GM19240 (cell line): ENCODE measurements around the gene CBR3.
"Not testable (repeated sequence)": the region's sequence is repeated elsewhere in the genome, so short reads cannot be mapped to it uniquely, and the experiment has no call there.

Experiments
- DNase-seq: peaks from one replicate; pipeline ENCODE4 v3.0.0; 2011; ENCODE audit warnings: low spot score; ENCODE audit not compliant: insufficient read length

Gene CBR3

DNA sequence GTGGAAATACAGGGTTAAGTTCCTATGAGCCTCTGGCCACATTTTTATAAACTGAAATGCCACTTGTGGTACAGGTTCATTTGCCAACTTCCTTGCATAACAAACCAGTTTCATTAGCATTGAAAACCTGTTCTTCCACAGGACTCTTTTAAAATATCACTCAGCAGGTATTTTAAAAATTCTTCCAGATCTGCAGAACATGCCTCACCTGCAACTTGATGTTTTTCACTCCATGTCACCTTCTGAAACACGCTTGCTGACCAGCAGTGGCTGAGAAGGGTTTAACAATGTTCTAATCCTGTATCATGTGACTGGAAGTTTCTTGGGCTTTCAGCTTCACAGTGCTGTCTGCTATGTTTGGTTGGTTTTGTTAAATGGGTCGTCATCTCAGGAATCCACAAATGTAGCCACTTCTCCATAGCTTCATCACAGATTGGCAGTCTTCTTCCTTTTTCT lies 17.6 kb upstream of the CBR3 start:
- DNase-seq: no peak

GRCh38 chr21:36120304-36120888 lies 14.5 kb upstream of the CBR3 start:
- no peak for DNase-seq

DNA sequence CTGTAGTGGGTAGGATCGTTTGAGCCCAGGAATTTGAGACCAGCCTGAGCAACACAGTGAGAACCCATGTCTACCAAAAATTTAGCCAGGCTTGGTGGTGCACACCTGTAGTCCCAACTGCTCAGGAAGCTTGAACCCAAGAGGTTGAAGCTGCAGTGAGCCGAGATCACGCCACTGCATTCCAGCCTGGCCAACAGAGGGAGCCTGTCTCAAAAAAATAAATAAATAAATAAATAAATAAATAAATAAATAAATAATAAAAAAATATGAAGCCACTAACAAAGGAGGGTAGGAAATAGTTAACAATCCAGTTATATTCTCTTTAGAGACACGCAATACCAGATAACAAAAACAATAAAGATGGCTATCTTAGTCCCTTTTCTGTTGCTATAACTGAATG lies 11.9 kb upstream of the CBR3 start:
- no peak for DNase-seq

GRCh38 chr21:36124395-36124794 lies 10.5 kb upstream of the CBR3 start:
- no peak for DNase-seq

- DNase-seq: no peak
These were observed 9.2 kb upstream of the CBR3 start for GRCh38 chr21:36125512-36126207.

GRCh38 chr21:36126208-36126565 lies 8.7 kb upstream of the CBR3 start:
- DNase-seq: no peak

DNA sequence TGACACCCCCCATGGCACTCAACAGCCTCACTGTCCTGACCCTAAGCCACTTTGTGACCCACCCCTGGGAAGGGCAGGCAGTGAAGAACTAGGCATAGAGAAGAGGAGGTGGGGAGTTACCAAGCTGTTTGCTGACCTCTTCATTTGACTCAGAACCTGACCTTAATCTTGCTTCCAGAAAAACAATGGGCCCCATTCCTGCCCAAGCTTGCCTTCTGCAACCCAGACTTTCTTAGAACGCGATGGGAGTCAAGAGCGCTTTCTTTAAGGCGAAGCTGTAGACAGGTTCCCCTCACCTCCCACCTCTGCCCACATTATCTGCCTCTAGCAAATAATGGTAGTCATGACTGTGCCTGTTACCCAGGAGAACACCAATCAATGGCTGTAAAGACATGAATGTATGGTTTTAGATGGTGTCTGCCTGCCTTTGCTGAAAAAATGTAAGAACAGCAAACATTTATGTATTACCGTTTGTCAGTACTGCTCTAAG lies 8.2 kb upstream of the CBR3 start:
- no peak for DNase-seq

DNA sequence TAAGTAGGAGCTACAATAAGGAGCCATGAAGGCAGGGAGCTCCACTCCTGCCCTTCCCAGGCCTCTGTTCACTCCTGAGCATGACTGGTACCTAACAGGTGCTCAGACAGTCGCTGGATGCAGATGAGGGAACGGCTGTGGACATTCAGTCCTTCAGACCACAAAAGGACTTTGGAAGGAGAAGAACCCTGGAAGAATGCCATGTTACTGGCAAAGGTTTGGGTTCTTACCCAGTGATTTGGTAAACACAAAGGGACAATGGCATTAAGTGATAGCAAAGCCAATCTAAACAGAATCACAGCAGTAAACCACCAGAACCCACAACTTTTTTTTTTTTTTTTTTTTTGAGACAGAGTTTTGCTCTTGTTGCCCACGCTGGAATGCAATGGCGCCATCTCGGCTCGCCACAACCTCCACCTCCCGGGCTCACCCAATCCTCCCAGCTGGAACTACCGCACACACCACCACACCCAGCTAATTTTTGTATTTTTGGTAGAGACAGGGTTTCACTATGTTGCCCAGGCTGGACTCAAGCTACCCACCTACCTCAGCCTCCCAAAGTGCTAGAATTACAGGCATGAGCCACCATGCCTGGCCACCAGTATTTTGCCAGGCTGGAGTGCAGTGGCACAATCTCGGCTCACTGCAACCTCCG lies 7.5 kb upstream of the CBR3 start:
- no peak for DNase-seq

- no peak for DNase-seq
These were observed 6.9 kb upstream of the CBR3 start for GRCh38 chr21:36127977-36128376.

GRCh38 chr21:36129219-36129618 lies 5.7 kb upstream of the CBR3 start:
- DNase-seq: no peak

DNA sequence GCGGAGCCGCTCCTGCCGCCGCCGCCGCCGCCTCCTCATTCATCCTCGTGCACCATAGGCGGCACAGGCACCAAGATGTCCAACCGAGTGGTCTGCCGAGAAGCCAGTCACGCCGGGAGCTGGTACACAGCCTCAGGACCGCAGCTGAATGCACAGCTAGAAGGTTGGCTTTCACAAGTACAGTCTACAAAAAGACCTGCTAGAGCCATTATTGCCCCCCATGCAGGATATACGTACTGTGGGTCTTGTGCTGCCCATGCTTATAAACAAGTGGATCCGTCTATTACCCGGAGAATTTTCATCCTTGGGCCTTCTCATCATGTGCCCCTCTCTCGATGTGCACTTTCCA lies 4.5 kb upstream of the CBR3 start:
- not testable (repeated sequence) for DNase-seq

- not testable (repeated sequence) for DNase-seq
These were observed 4.0 kb upstream of the CBR3 start for GRCh38 chr21:36130839-36131238.

DNA sequence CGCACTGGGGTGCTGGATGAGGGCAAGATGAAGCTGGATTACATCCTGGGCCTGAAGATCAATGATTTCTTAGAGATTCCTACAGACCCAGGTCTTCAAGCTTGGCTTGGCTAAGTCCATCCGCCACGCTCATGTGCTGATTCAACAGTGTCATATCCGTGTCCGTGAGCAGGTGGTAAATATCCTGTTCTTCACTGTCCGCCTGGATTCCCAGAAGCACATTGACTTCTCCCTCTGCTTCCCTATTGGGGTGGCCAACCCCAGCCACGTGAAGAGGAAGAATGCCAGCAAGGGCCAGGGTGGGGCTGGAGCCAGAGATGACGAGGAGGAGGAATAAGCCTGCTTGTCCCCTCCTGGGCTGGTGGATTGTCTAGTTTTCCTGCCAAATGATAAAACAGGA lies 2.2 kb upstream of the CBR3 start:
- no peak for DNase-seq

GRCh38 chr21:36135391-36136102 lies 668 bp downstream of the CBR3 start:
- DNase-seq: no peak

DNA sequence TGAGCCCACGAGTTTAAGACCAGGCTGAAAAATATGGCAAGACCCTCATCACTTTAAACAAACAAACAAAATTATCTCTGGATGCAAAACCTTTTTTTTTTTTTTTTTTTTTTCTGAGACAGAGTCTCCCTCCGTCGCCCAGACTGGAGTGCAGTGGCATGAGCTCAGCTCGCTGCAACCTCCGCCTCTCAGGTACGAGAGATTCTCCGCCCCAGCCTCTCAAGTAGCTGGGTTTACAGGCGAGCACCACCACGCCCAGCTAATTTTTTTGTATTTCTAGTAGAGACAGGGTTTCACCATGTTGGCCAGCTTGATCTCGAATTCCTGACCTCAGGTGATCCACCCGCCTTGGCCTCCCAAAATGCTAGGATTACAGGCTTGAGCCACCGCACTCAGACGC lies 4.9 kb downstream of the CBR3 start:
- not testable (repeated sequence) for DNase-seq

DNA sequence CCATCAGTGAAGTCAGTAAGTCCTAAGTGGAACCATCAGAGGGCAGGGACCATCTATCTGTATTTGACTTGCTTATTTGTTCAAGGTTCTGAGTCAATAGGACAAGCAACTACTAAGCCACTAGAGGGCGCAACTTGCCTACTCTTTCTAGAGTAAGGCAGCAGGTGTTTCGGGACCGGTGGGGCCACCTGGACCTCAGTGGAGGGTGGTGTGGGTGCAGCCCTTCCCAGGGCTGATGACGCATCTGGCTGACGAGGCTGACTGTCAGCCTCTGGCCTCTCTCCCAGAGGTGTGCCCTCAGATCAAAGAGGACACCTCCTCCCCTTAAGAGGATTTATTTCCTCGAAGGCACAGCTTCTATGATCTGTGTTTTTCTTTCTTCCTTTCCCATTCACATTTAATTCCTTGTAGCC lies 6.6 kb downstream of the CBR3 start:
- DNase-seq: no peak

GRCh38 chr21:36144233-36144632 lies 9.4 kb downstream of the CBR3 start:
- not testable (repeated sequence) for DNase-seq

DNA sequence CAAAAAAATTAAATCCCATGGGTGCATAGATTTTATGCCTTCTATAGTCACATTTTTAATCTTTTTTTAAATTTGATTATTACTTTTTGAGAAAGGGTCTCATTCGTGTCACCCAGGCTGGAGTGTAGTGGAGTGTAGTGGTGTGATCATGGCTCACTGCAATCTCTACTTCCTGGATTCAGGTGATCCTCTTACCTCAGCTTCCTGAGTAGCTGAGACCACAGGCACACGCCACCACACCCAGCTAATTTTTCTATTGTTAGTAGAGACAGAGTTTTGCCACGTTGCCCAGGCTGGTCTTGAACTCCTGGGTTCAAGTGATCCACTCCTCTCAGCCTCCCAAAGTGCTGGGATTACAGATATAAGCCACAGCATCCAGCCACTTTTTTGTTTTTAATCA lies 10.4 kb downstream of the CBR3 start:
- no peak for DNase-seq

DNA sequence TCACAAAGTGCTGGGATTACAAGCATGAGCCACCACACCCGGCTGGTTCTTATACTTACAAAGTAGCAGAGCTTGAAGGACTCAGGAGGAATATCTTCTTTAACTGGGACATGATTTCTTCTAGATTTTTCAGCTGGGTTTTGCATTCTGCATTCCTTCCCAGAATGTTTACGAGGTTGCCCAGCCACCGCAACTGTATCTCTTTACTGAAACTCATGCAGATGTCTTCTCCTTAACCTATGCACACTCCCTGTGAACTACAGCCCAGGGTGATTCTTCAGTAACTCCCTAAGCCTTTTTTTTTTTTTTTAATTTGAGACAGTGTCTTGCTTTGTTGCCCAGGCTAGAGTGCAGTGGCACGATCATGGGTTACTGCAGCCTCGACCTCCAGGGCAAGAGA lies 13.0 kb downstream of the CBR3 start:
- DNase-seq: no peak

DNA sequence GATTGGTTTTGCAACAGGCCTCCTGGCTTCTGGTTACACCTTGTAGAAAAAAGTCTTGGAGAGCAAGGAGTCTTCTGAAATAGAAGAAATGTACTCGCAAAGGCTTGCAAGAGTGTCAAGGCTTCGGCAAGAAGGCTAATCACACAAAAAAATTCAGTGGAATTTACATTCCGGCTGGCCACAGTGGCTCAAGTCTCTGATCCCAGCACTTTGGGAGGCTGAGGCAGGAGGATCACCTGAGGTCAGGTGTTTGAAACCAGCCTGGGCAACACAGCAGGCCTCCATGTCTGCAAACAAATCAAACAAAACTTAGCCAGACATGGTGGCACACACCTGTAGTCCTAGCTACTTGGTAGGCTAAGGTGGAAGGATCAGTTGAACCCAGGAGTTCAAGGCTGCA lies 14.0 kb downstream of the CBR3 start:
- no peak for DNase-seq

- no peak for DNase-seq
These were observed 15.2 kb downstream of the CBR3 start for GRCh38 chr21:36149788-36150711.
